IMR-90 (cell line): Measurements from ENCODE around the gene RAB27A. TPM values are rescaled to one million over a fixed set of nuclear protein-coding genes. Genes with fewer than 3 reads are reported as not detected.

Experiments
- ATAC-seq: fragments of 200-7000 bp; cut with Tn5 transposase; 2 replicates; pipeline ENCODE4 v1.9.1; 2020; ENCODE audit warnings: low read depth, mild to moderate bottlenecking, moderate library complexity
- BruUV-seq: library from RNA; stranded (reverse); fragments of 400-500 nt; replicated peaks from 2 replicates; lab custom pipeline; 2021; lab: Mats Ljungman, UMichigan
- CTCF ChIA-PET: fragments of 300-600 bp; formaldehyde crosslinking; extraction: SDS; loops from one replicate; lab custom pipeline; 2021; ENCODE audit warnings: antibody characterized with exemption; lab: Yijun Ruan, JAX
- POLR2A ChIA-PET: fragments of 300-600 bp; sonication (Branson Sonifier 250); formaldehyde crosslinking; loops from one replicate; lab custom pipeline; 2022; ENCODE audit warnings: antibody characterized with exemption; ENCODE audit not compliant: unreplicated experiment; lab: Charles Lee
- DNase-seq: peaks from one replicate; pipeline ENCODE4 v3.0.0; 2013
- H2AFZ ChIP-seq: replicated peaks from 2 replicates; pipeline ENCODE3; 2013; ENCODE audit warnings: low read length, mild to moderate bottlenecking; ENCODE audit not compliant: poor library complexity
- H2AK5ac ChIP-seq: 2 replicates; pipeline ENCODE4 v1.6.1; 2013; ENCODE audit warnings: low read depth, low read length, inconsistent platforms
- H2AK9ac ChIP-seq: replicated peaks from 2 replicates; pipeline ENCODE3; 2013; ENCODE audit warnings: mild to moderate bottlenecking, low read depth, low read length, moderate library complexity; ENCODE audit not compliant: poor library complexity
- H2BK120ac ChIP-seq: 2 replicates; pipeline ENCODE4 v1.6.1; 2013; ENCODE audit warnings: low read depth, low read length, inconsistent platforms
- H2BK15ac ChIP-seq: 3 replicates; pipeline ENCODE4 v1.6.1; 2013; ENCODE audit warnings: low read depth, low read length, inconsistent platforms
- H2BK20ac ChIP-seq: 2 replicates; pipeline ENCODE4 v1.6.1; 2013; ENCODE audit warnings: low read depth, mild to moderate bottlenecking, inconsistent platforms, low read length, moderate library complexity
- H2BK5ac ChIP-seq: 2 replicates; pipeline ENCODE4 v1.6.1; 2013; ENCODE audit warnings: mild to moderate bottlenecking, low read depth, low read length, inconsistent platforms; ENCODE audit not compliant: poor library complexity, severe bottlenecking
- H3K14ac ChIP-seq: replicated peaks from 2 replicates; pipeline ENCODE4 v1.6.1; 2013; ENCODE audit warnings: low read depth, low read length, inconsistent platforms
- H3K18ac ChIP-seq: 2 replicates; pipeline ENCODE4 v1.6.1; 2013; ENCODE audit warnings: low read depth, low read length, control low read depth
- H3K23ac ChIP-seq: 2 replicates; pipeline ENCODE4 v1.6.1; 2013; ENCODE audit warnings: low read depth, low read length, inconsistent platforms
- H3K27ac ChIP-seq: 2 replicates; pipeline ENCODE4 v1.5.1; 2013; ENCODE audit warnings: mild to moderate bottlenecking, control low read depth, low read length; ENCODE audit not compliant: insufficient read depth
- H3K27me3 ChIP-seq: 2 replicates; pipeline ENCODE4 v1.6.1; 2013; ENCODE audit warnings: low read length; ENCODE audit not compliant: control insufficient read depth, insufficient read depth
- H3K36me3 ChIP-seq: 2 replicates; pipeline ENCODE4 v1.6.1; 2013; ENCODE audit warnings: low read length, mixed read lengths; ENCODE audit not compliant: control insufficient read depth, insufficient read depth
- H3K4ac ChIP-seq: 2 replicates; pipeline ENCODE4 v1.6.1; 2013; ENCODE audit warnings: low read depth, low read length, inconsistent platforms
- H3K4me1 ChIP-seq: 2 replicates; pipeline ENCODE4 v1.6.1; 2013; ENCODE audit warnings: low read length, mixed read lengths; ENCODE audit not compliant: control insufficient read depth, insufficient read depth
- H3K4me2 ChIP-seq: 2 replicates; pipeline ENCODE4 v1.6.1; 2013; ENCODE audit warnings: low read depth, mild to moderate bottlenecking, control low read depth, low read length, moderate library complexity
- H3K4me3 ChIP-seq: 2 replicates; pipeline ENCODE4 v1.5.1; 2013; ENCODE audit warnings: low read depth, mild to moderate bottlenecking, control low read depth, low read length, moderate library complexity; ENCODE audit not compliant: insufficient read depth
- H3K56ac ChIP-seq: 2 replicates; pipeline ENCODE4 v1.6.1; 2013; ENCODE audit warnings: low read length, inconsistent platforms; ENCODE audit not compliant: insufficient read depth; ENCODE audit errors: extremely low read depth
- H3K79me1 ChIP-seq, 2 experiments: 2 replicates each; pipeline ENCODE4 v1.6.1; 2013; ENCODE audit warnings: low read length in 2 of 2, inconsistent platforms in 1 of 2, low read depth in 1 of 2
- H3K9ac ChIP-seq: 2 replicates; pipeline ENCODE4 v1.6.1; 2013; ENCODE audit warnings: low read depth, low read length, control low read depth
- H3K9me1 ChIP-seq: 2 replicates; pipeline ENCODE4 v1.6.1; 2013; ENCODE audit warnings: low read length, inconsistent platforms; ENCODE audit not compliant: insufficient read depth
- H3K9me3 ChIP-seq: 2 replicates; pipeline ENCODE4 v1.6.1; 2013; ENCODE audit warnings: low read length; ENCODE audit not compliant: control insufficient read depth, insufficient read depth
- H4K20me1 ChIP-seq: 2 replicates; pipeline ENCODE4 v1.6.1; 2013; ENCODE audit warnings: low read length, inconsistent platforms; ENCODE audit not compliant: insufficient read depth
- H4K5ac ChIP-seq: 2 replicates; pipeline ENCODE4 v1.6.1; 2013; ENCODE audit warnings: mild to moderate bottlenecking, low read depth, low read length, control low read depth
- H4K8ac ChIP-seq, 2 experiments: 2 replicates each; pipeline ENCODE4 v1.6.1; 2013; ENCODE audit warnings: low read depth in 2 of 2, low read length in 2 of 2, control low read depth in 1 of 2, inconsistent platforms in 1 of 2
- H4K91ac ChIP-seq: 2 replicates; pipeline ENCODE4 v1.6.1; 2013; ENCODE audit warnings: low read depth, low read length, inconsistent platforms; ENCODE audit not compliant: insufficient read depth
- BHLHE40 ChIP-seq: fragments of 150-350 bp; IDR thresholded peaks from 2 replicates; pipeline ENCODE4 v1.6.1; 2016; ENCODE audit warnings: mild to moderate bottlenecking, low read depth, low read length
- CEBPB ChIP-seq: IDR thresholded peaks from 2 replicates; pipeline ENCODE4 v1.6.1; 2012; ENCODE audit warnings: low read depth, low read length, improper control_type of control experiment
- CHD1 ChIP-seq: IDR thresholded peaks from 2 replicates; pipeline ENCODE4 v1.6.1; 2012; ENCODE audit warnings: low read depth, low read length, improper control_type of control experiment
- CTCF ChIP-seq: conservative IDR thresholded peaks from 2 replicates; pipeline ENCODE4 v1.5.1; 2012; ENCODE audit warnings: mild to moderate bottlenecking, low read depth, low read length, improper control_type of control experiment
- MAFK ChIP-seq: IDR thresholded peaks from 2 replicates; pipeline ENCODE4 v1.6.1; 2012; ENCODE audit warnings: low read depth, low read length, improper control_type of control experiment
- MAZ ChIP-seq: IDR thresholded peaks from 2 replicates; pipeline ENCODE4 v1.6.1; 2012; ENCODE audit warnings: low read depth, mild to moderate bottlenecking, low read length, improper control_type of control experiment, moderate library complexity, borderline replicate concordance
- RAD21 ChIP-seq: IDR thresholded peaks from 2 replicates; pipeline ENCODE4 v1.6.1; 2012; ENCODE audit warnings: low read length, improper control_type of control experiment
- RCOR1 ChIP-seq: IDR thresholded peaks from 2 replicates; pipeline ENCODE4 v1.6.1; 2012; ENCODE audit warnings: mild to moderate bottlenecking, low read length, improper control_type of control experiment; ENCODE audit not compliant: insufficient replicate concordance
- RFX5 ChIP-seq: IDR thresholded peaks from 2 replicates; pipeline ENCODE4 v1.8.0; 2012; ENCODE audit warnings: low read depth, mild to moderate bottlenecking, low read length, moderate library complexity
- SMC3 ChIP-seq: fragments of 150-350 bp; IDR thresholded peaks from 2 replicates; pipeline ENCODE4 v1.6.1; 2016; ENCODE audit warnings: low read depth, mild to moderate bottlenecking, antibody characterized with exemption, low read length, moderate library complexity
- WGBS, 2 experiments: methylation state at CpG; one replicate each; pipeline versions ENCODE4 v1.1.5 to v1.1.7; 2013; ENCODE audit warnings: missing lambda C conversion rate in 2 of 2; ENCODE audit not compliant: insufficient read length in 1 of 2; ENCODE audit errors: extremely low coverage in 2 of 2; 5-methylcytosine and 5-hydroxymethylcytosine counted together
- dilution Hi-C: fragments of 300-500 bp; cut with HindIII; formaldehyde crosslinking; loops from one replicate; pipeline ENCODE4 v1.14.3; 2018; ENCODE audit warnings: low sequenced_read_pairs; ENCODE audit not compliant: unreplicated experiment
- in situ Hi-C: fragments of 300-500 bp; cut with MboI; formaldehyde crosslinking; loops from 3 replicates; pipeline ENCODE4 v1.14.3; 2019; ENCODE audit warnings: low sequenced_read_pairs, inconsistent platforms, mixed read lengths
- intact Hi-C: fragments of 100-400 bp; cut with micrococcal nuclease; formaldehyde crosslinking; loops from 2 replicates; pipeline ENCODE4 v1.10.0; 2022
- polyA plus RNA-seq, 3 experiments: library from polyadenylated mRNA; depleted of rRNA; stranded (reverse); fragments of >200 nt; gene quantifications; 2 replicates each; pipeline ENCODE4 v1.2.3, GENCODE V29; 2012; ENCODE audit warnings: low replicate concordance in 1 of 3
- total RNA-seq: library from RNA; depleted of rRNA; stranded (reverse); fragments of >200 nt; gene quantifications from 2 replicates; pipeline ENCODE4 v1.2.3, GENCODE V29; 2012

Gene RAB27A
- total and polyA plus RNA-seq, 2 of the 4 experiments (the other 2 are of a cell fraction): 4.8 to 13.7 TPM

DNA sequence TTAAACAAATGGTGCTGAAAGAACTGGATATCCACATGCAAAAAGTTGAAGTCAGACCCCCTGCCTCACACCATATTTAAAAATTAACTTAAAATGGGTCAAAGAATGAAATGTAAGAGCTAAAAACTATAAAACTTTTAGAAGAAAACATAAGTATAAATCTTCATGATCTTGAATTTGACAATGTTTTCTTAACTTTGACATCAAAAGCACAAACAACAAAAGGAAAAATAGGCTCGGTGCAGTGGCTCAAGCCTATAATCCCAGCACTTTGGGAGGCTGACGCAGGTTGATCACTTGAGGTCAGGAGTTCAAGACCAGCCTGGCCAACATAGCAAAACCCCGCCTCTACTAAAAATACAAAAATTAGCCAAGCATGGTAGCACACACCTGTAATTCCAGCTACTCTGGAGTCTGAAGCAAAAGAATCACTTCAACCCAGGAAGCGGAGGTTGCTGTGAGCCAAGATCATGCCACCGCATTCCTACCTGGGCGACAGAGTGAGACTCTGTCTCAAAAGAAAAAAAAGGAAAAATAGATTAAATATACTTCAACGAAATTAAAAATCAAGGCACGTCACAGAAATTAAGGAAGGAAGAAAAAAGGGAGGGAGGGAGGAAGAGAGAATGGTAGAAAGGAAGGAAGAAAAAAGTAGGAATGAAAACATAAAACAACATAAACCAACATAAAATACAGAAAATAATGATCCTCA, 1.5 kb downstream of the RAB27A start:
- no peak overlapping the region for H2BK20ac ChIP-seq
- H3K4ac ChIP-seq: no peak overlapping the region
- H4K20me1 ChIP-seq: no peaks in the 10 kb centered on the region
- H3K79me1 ChIP-seq: peaks cover 8 to 28% of the 10 kb centered on the region in 2 experiments; a peak in 3 of 4 replicates
- H2AK9ac ChIP-seq: no peak overlapping the region
- no peak overlapping the region for H2BK5ac ChIP-seq
- POLR2A ChIA-PET: no interaction called here
- H3K56ac ChIP-seq: no peak overlapping the region
- no peaks in the 10 kb centered on the region for H3K9me3 ChIP-seq
- 66% methylated on average over 2 of the region's 8 CpGs; no CpG with 5 or more reads in 1 of the 2 experiments for WGBS, 2 experiments
- DNase-seq (no peak), ATAC-seq (no peak)
- H3K36me3 ChIP-seq: no peaks in the 10 kb centered on the region; the same call in 1 of the 2 replicates
- no peaks in the 10 kb centered on the region for H3K27me3 ChIP-seq
- no peak overlapping the region for H2BK15ac ChIP-seq
- CTCF ChIA-PET: interaction anchor here (0.7 kb wide), 1 partner anchor 608 kb away, joined by 6 read pairs; no protein-coding TSS in a partner anchor
- no peak overlapping the region for H3K27ac ChIP-seq
- no peak overlapping the region for H4K91ac ChIP-seq
- H2AK5ac ChIP-seq: no peak overlapping the region
- H4K5ac ChIP-seq: no peak overlapping the region
- no peak overlapping the region for H3K4me3 ChIP-seq
- no peak overlapping the region for H2AFZ ChIP-seq
- H4K8ac ChIP-seq: no peak overlapping the region
- no peak overlapping the region for H3K9ac ChIP-seq
- H3K18ac ChIP-seq: no peak overlapping the region
- in situ Hi-C loops: no loop called here
- no peak overlapping the region for H3K14ac ChIP-seq
- H3K4me2 ChIP-seq: no peak overlapping the region; the same call in 1 of the 2 replicates
- dilution Hi-C loops: no loop called here
- intact Hi-C loops: no loop called here
- H3K9me1 ChIP-seq: peaks cover 2% of the 10 kb centered on the region; the same call in 1 of the 2 replicates
- 0 out of 2 replicates have a peak, but pooled peaks cover 2% of the 10 kb centered on the region for H3K4me1 ChIP-seq
- H2BK120ac ChIP-seq: no peak overlapping the region
- no TSS peak for BruUV-seq
- H3K23ac ChIP-seq: no peak overlapping the region
- no peak for TF ChIP-seq MAFK
- TF ChIP-seq CTCF: no peak
- TF ChIP-seq SMC3: no peak
- TF ChIP-seq RFX5: no peak
- no peak for TF ChIP-seq CEBPB
- TF ChIP-seq CHD1: no peak
- no peak for TF ChIP-seq BHLHE40
- no peak for TF ChIP-seq MAZ
- TF ChIP-seq RCOR1: no peak
- no peak for TF ChIP-seq RAD21
